MM.1S (cell line): ENCODE results near the gene CSNK1D.

Experiments
- DNase-seq: peaks from one replicate; pipeline ENCODE4 v3.0.0-alpha.2; 2015
- H2AFZ ChIP-seq: fragments of 300-600 bp; sonication (generic); 2 replicates; pipeline ENCODE4 v1.6.0; 2016; ENCODE audit warnings: antibody characterized with exemption, low read length
- H3F3A ChIP-seq: fragments of 300-600 bp; sonication (generic); 2 replicates; pipeline ENCODE4 v1.6.1; 2016; ENCODE audit warnings: mild to moderate bottlenecking, antibody characterized with exemption, low read length, moderate library complexity, mixed read lengths; ENCODE audit not compliant: insufficient read depth
- H3K27ac ChIP-seq: fragments of 300-600 bp; sonication (generic); 2 replicates; pipeline ENCODE4 v1.5.1; 2016; ENCODE audit warnings: mild to moderate bottlenecking, low read length
- H3K27me3 ChIP-seq: fragments of 300-600 bp; sonication (generic); replicated peaks from 2 replicates; pipeline ENCODE4 v1.6.0; 2016; ENCODE audit warnings: low read length; ENCODE audit not compliant: insufficient read depth
- H3K36me3 ChIP-seq: fragments of 300-600 bp; sonication (generic); replicated peaks from 2 replicates; pipeline ENCODE4 v1.6.1; 2016; ENCODE audit warnings: mild to moderate bottlenecking, low read length, mixed read lengths; ENCODE audit not compliant: insufficient read depth
- H3K4me1 ChIP-seq: fragments of 300-600 bp; sonication (generic); 2 replicates; pipeline ENCODE4 v1.6.1; 2016; ENCODE audit warnings: low read length, mixed read lengths
- H3K4me2 ChIP-seq: fragments of 300-600 bp; sonication (generic); 2 replicates; pipeline ENCODE4 v1.6.0; 2016; ENCODE audit warnings: low read depth, low read length
- H3K4me3 ChIP-seq: fragments of 300-600 bp; sonication (generic); 2 replicates; pipeline ENCODE4 v1.5.1; 2016; ENCODE audit warnings: low read length, mixed read lengths
- H3K79me2 ChIP-seq: fragments of 300-600 bp; sonication (generic); 2 replicates; pipeline ENCODE4 v1.6.1; 2016; ENCODE audit warnings: mixed run types, low read length, mixed read lengths
- H3K9ac ChIP-seq: fragments of 300-600 bp; sonication (generic); 2 replicates; pipeline ENCODE4 v1.6.1; 2016; ENCODE audit warnings: low read length, mixed read lengths
- H3K9me2 ChIP-seq: fragments of 300-600 bp; sonication (generic); replicated peaks from 2 replicates; pipeline ENCODE4 v1.6.1; 2016; ENCODE audit warnings: mild to moderate bottlenecking, low read length, mixed read lengths; ENCODE audit not compliant: insufficient read depth
- H3K9me3 ChIP-seq: fragments of 300-600 bp; sonication (generic); replicated peaks from 2 replicates; pipeline ENCODE4 v1.6.1; 2016; ENCODE audit warnings: mild to moderate bottlenecking, low read length, mixed read lengths; ENCODE audit not compliant: insufficient read depth
- H4K20me1 ChIP-seq: fragments of 300-600 bp; sonication (generic); 2 replicates; pipeline ENCODE4 v1.6.1; 2016; ENCODE audit warnings: mild to moderate bottlenecking, low read length, moderate library complexity, mixed read lengths; ENCODE audit not compliant: insufficient read depth
- EZH2 ChIP-seq: fragments of 300-600 bp; sonication (generic); optimal IDR thresholded peaks from 2 replicates; pipeline ENCODE3; 2017; ENCODE audit warnings: low read depth, mild to moderate bottlenecking, antibody characterized with exemption, low read length, mixed read lengths
- EZH2phosphoT487 ChIP-seq: fragments of 300-600 bp; sonication (generic); IDR thresholded peaks from 2 replicates; pipeline ENCODE4 v1.6.1; 2018; ENCODE audit warnings: antibody characterized with exemption, low read length
- TF ChIP-seq, protein P1 (sequence below): fragments of 300-600 bp; sonication (generic); IDR thresholded peaks from 2 replicates; pipeline ENCODE4 v1.5.1; 2016; ENCODE audit warnings: antibody characterized with exemption, low read length, mixed read lengths

CSNK1D gene

GRCh38 chr17:82247182-82247823 lies 26.2 kb downstream of the CSNK1D start:
- no peak overlapping the region for H3K27ac ChIP-seq
- peaks cover 9% of the 10 kb centered on the region; the same call in 1 of the 2 replicates for H3K36me3 ChIP-seq

GRCh38 chr17:82246365-82247181 lies 26.9 kb downstream of the CSNK1D start:
- Histone ChIP-seq H2AFZ (no peak overlapping the region), H4K20me1 (no peaks in the 10 kb centered on the region), H3K4me3 (no peak overlapping the region), H3K4me2 (no peak overlapping the region), H3K36me3 (peaks cover 9% of the 10 kb centered on the region; the same call in 1 of the 2 replicates), H3F3A (no peaks in the 10 kb centered on the region), H3K9me2 (no peaks in the 10 kb centered on the region), H3K27me3 (no peaks in the 10 kb centered on the region), H3K9ac (no peak overlapping the region), H3K4me1 (no peaks in the 10 kb centered on the region), H3K79me2 (peaks cover 71% of the 10 kb centered on the region), H3K9me3 (no peaks in the 10 kb centered on the region), H3K27ac (no peak overlapping the region)
- DNase-seq, result no peak
- TF ChIP-seq, protein P1, sequence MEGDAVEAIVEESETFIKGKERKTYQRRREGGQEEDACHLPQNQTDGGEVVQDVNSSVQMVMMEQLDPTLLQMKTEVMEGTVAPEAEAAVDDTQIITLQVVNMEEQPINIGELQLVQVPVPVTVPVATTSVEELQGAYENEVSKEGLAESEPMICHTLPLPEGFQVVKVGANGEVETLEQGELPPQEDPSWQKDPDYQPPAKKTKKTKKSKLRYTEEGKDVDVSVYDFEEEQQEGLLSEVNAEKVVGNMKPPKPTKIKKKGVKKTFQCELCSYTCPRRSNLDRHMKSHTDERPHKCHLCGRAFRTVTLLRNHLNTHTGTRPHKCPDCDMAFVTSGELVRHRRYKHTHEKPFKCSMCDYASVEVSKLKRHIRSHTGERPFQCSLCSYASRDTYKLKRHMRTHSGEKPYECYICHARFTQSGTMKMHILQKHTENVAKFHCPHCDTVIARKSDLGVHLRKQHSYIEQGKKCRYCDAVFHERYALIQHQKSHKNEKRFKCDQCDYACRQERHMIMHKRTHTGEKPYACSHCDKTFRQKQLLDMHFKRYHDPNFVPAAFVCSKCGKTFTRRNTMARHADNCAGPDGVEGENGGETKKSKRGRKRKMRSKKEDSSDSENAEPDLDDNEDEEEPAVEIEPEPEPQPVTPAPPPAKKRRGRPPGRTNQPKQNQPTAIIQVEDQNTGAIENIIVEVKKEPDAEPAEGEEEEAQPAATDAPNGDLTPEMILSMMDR, result no peak
- TF ChIP-seq EZH2phosphoT487 (no peak), EZH2 (no peak)

More at GRCh38 chr17:82247182-82247823, 26.2 kb downstream of the CSNK1D start:
- H3K4me2 ChIP-seq, result no peak overlapping the region
- no peaks in the 10 kb centered on the region for H3K4me1 ChIP-seq
- H4K20me1 ChIP-seq, result no peaks in the 10 kb centered on the region
- no peak overlapping the region for H3K9ac ChIP-seq
- peaks cover 75% of the 10 kb centered on the region for H3K79me2 ChIP-seq
- no peaks in the 10 kb centered on the region for H3F3A ChIP-seq
- H2AFZ ChIP-seq, result no peak overlapping the region
- H3K9me2 ChIP-seq, result no peaks in the 10 kb centered on the region
- H3K27me3 ChIP-seq, result no peaks in the 10 kb centered on the region
- no peaks in the 10 kb centered on the region for H3K9me3 ChIP-seq
- H3K4me3 ChIP-seq, result no peak overlapping the region
- DNase-seq, result no peak
- no peak for TF ChIP-seq EZH2phosphoT487
- no peak for TF ChIP-seq EZH2
- TF ChIP-seq, protein P1, result no peak

DNA sequence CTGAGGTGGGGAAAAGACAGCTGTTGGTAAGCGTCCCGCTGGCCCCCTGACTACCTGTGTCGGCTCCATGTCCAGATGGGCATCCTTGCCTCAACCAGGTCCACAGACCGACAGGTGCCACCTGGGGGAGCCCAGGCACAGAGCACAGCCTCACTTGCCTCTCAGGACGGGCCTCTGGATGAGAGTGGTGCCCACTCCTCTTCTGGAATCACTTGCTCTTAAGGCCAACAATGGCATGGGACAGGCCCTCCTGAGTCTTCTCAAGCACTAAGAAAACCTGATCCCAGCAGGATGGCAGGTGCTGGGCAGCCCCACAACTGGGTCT lies 27.5 kb downstream of the CSNK1D start:
- H3F3A ChIP-seq, result no peaks in the 10 kb centered on the region
- DNase-seq, result no peak
- H3K9me2 ChIP-seq, result no peaks in the 10 kb centered on the region
- H4K20me1 ChIP-seq, result no peaks in the 10 kb centered on the region
- H3K4me1 ChIP-seq, result no peaks in the 10 kb centered on the region
- H3K4me3 ChIP-seq, result no peak overlapping the region
- TF ChIP-seq EZH2phosphoT487 (no peak), EZH2 (no peak)
- TF ChIP-seq, protein P1, result no peak
- no peaks in the 10 kb centered on the region for H3K9me3 ChIP-seq
- H3K36me3 ChIP-seq, result peaks cover 3% of the 10 kb centered on the region; the same call in 1 of the 2 replicates
- H3K27me3 ChIP-seq, result no peaks in the 10 kb centered on the region
- no peak overlapping the region for H3K9ac ChIP-seq
- no peak overlapping the region for H3K4me2 ChIP-seq
- H3K79me2 ChIP-seq, result peaks cover 65% of the 10 kb centered on the region
- H3K27ac ChIP-seq, result no peak overlapping the region
- H2AFZ ChIP-seq, result no peak overlapping the region
